Neural crest cell (in vitro differentiated cells): Measurements from ENCODE around the gene RCAN3. TPM values are rescaled to one million over a fixed set of nuclear protein-coding genes. Genes with fewer than 3 reads are reported as not detected.
"Not testable (repeated sequence)": the region's sequence is repeated elsewhere in the genome, so short reads cannot be mapped to it uniquely, and the experiment has no call there.

Experiments used
- DNase-seq: peaks from one replicate; pipeline ENCODE4 v3.0.0; 2021; ENCODE audit warnings: low read depth, mixed read lengths, low spot score
- H3K27ac Mint-ChIP-seq: one replicate; pipeline ENCODE4 v1.8.0; 2021; ENCODE audit warnings: mild to moderate bottlenecking, mixed read lengths; ENCODE audit not compliant: unreplicated experiment
- H3K27me3 Mint-ChIP-seq: 2 replicates; pipeline ENCODE4 v1.8.0; 2021; ENCODE audit warnings: low read depth, mild to moderate bottlenecking, mixed read lengths
- H3K36me3 Mint-ChIP-seq: 2 replicates; pipeline ENCODE4 v1.8.0; 2021; ENCODE audit warnings: low read depth, mild to moderate bottlenecking, mixed read lengths
- H3K4me1 Mint-ChIP-seq: 2 replicates; pipeline ENCODE4 v1.8.0; 2021; ENCODE audit warnings: mixed read lengths
- H3K4me3 Mint-ChIP-seq: one replicate; pipeline ENCODE4 v1.8.0; 2021; ENCODE audit warnings: mild to moderate bottlenecking, mixed read lengths
- H3K9me3 Mint-ChIP-seq: 2 replicates; pipeline ENCODE4 v1.8.0; 2021; ENCODE audit warnings: mixed read lengths
- total RNA-seq: library from RNA; stranded (reverse); gene quantifications from 2 replicates; pipeline ENCODE4 v1.2.1, GENCODE V29; 2021
- TF ChIP-seq, protein P1 (sequence below): fragments of 200-600 bp; sonication (generic); conservative IDR thresholded peaks from 2 replicates; pipeline ENCODE4 v1.5.0; 2021; ENCODE audit warnings: antibody characterized with exemption, mild to moderate bottlenecking

The RCAN3 gene
- total RNA-seq, 1 donor from 2014 or later, result 2.2 TPM

DNA sequence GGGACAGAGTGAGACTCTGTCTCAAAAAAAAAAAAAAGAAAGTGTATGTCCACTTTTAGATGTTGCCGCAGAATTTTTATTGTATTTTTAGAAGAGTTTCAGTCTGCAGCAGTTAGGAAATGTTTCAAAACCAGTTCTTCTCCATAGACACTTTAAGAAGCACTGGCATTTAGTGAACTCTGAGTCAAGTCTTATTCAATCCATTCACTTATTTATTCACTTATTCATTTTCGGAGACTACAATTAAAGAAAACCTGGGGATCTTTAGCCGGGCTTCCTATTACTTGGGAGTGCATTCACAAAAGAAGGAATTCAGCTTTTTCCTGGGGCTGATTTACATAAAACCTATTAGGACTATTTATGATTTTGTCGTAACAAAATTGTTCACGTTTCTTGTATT is 12.3 kb downstream of the RCAN3 start:
- Mint-ChIP-seq H3K4me1 (no peaks in the 10 kb centered on the region), H3K4me3 (no peak overlapping the region), H3K9me3 (no peaks in the 10 kb centered on the region), H3K27ac (no peak overlapping the region), H3K27me3 (peaks cover 12% of the 10 kb centered on the region), H3K36me3 (no peaks in the 10 kb centered on the region)
- TF ChIP-seq, protein P1, sequence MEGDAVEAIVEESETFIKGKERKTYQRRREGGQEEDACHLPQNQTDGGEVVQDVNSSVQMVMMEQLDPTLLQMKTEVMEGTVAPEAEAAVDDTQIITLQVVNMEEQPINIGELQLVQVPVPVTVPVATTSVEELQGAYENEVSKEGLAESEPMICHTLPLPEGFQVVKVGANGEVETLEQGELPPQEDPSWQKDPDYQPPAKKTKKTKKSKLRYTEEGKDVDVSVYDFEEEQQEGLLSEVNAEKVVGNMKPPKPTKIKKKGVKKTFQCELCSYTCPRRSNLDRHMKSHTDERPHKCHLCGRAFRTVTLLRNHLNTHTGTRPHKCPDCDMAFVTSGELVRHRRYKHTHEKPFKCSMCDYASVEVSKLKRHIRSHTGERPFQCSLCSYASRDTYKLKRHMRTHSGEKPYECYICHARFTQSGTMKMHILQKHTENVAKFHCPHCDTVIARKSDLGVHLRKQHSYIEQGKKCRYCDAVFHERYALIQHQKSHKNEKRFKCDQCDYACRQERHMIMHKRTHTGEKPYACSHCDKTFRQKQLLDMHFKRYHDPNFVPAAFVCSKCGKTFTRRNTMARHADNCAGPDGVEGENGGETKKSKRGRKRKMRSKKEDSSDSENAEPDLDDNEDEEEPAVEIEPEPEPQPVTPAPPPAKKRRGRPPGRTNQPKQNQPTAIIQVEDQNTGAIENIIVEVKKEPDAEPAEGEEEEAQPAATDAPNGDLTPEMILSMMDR, result no peak
- DNase-seq, result no peak

- not testable (repeated sequence) for H3K27me3 Mint-ChIP-seq, H3K9me3 Mint-ChIP-seq, H3K36me3 Mint-ChIP-seq, H3K27ac Mint-ChIP-seq, H3K4me3 Mint-ChIP-seq, DNase-seq, H3K4me1 Mint-ChIP-seq
Observed at GRCh38 chr1:24515671-24516209, 13.1 kb downstream of the RCAN3 start.

DNA sequence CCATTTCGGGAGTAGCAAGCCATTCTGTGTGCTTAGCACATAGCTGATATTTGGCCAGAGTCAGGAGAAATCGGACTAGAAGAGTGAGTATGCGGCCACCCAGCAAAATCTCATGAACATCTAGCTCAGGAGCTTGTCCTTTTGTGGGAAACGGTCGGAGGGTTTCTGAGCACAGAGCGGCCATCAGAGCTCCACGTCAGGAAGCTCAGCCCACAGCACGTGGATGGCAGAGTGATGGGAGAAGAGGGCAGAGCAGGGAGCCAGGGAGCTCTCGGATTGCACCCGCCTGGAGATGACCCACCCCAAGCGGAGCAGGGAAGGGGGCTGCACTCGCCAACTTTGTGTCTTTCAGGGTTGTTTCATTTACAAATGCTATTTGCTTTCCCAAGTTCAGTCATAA is 13.9 kb downstream of the RCAN3 start:
- H3K36me3 Mint-ChIP-seq, result no peaks in the 10 kb centered on the region
- peaks cover 3% of the 10 kb centered on the region for H3K9me3 Mint-ChIP-seq
- H3K27me3 Mint-ChIP-seq, result peaks cover 9% of the 10 kb centered on the region
- H3K27ac Mint-ChIP-seq, result no peak overlapping the region
- H3K4me1 Mint-ChIP-seq, result no peaks in the 10 kb centered on the region
- no peak overlapping the region for H3K4me3 Mint-ChIP-seq
- TF ChIP-seq, protein P1, result no peak
- DNase-seq, result no peak

DNA sequence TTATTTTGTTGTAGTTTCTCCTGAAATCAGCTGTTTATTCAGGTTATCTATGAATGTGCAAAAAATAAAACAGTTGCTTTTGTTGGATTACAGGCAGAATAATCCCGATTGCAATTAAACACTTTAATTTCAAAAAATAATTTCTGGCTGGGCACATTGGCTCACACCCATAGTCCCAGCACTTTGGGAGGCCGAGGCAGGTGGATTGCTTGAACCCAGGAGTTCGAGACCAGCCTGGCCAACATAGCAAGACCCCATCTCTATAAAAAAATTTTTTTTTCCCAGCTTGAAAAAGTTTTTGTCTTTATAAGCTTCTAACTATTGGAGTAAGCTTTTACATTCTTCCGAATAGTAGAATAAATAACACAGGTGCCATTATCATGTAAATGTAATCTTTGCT is 15.3 kb downstream of the RCAN3 start:
- H3K4me3 Mint-ChIP-seq, result no peak overlapping the region
- no peaks in the 10 kb centered on the region for H3K4me1 Mint-ChIP-seq
- no peak overlapping the region for H3K27ac Mint-ChIP-seq
- peaks cover 3% of the 10 kb centered on the region for H3K9me3 Mint-ChIP-seq
- no peaks in the 10 kb centered on the region for H3K36me3 Mint-ChIP-seq
- no peak for DNase-seq
- TF ChIP-seq, protein P1, result no peak
- H3K27me3 Mint-ChIP-seq, result peaks cover 9% of the 10 kb centered on the region

GRCh38 chr1:24520282-24520681 is 17.6 kb downstream of the RCAN3 start:
- H3K4me3 Mint-ChIP-seq, H3K4me1 Mint-ChIP-seq, H3K9me3 Mint-ChIP-seq, DNase-seq, H3K36me3 Mint-ChIP-seq, H3K27ac Mint-ChIP-seq, H3K27me3 Mint-ChIP-seq: not testable (repeated sequence)

DNA sequence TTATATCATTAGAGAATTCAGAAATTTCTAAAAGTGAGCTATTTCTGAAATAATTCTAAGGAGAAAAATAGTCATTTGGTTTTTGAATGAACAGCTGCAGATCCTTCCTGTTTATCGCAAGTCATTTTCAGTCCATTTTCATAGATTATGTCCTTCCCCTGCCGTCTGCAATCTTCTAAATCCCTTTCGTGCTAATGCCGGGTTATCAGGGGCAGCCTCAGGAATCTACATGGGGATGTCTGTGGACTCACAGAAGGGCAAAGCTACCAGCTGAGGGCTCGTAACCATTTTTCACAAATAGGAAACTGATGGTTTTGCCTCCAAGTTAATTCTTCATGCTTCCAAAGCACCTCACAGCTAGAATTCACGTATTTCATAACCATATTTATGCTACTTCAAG is 23.0 kb downstream of the RCAN3 start:
- peaks cover 24% of the 10 kb centered on the region for H3K27me3 Mint-ChIP-seq
- H3K36me3 Mint-ChIP-seq, result no peaks in the 10 kb centered on the region
- H3K27ac Mint-ChIP-seq, result no peak overlapping the region
- no peaks in the 10 kb centered on the region for H3K9me3 Mint-ChIP-seq
- H3K4me1 Mint-ChIP-seq, result no peaks in the 10 kb centered on the region
- no peak overlapping the region for H3K4me3 Mint-ChIP-seq
- TF ChIP-seq, protein P1, result no peak
- no peak for DNase-seq

GRCh38 chr1:24526045-24526444 is 23.4 kb downstream of the RCAN3 start:
- no peaks in the 10 kb centered on the region for H3K9me3 Mint-ChIP-seq
- H3K27ac Mint-ChIP-seq, result no peak overlapping the region
- no peak overlapping the region for H3K4me3 Mint-ChIP-seq
- TF ChIP-seq, protein P1, result no peak
- H3K36me3 Mint-ChIP-seq, result no peaks in the 10 kb centered on the region
- DNase-seq, result no peak
- no peaks in the 10 kb centered on the region for H3K4me1 Mint-ChIP-seq
- H3K27me3 Mint-ChIP-seq, result peaks cover 25% of the 10 kb centered on the region
